ENCODE data around the gene ZC3H18.

The ZC3H18 gene

GRCh38 chr16:88576307-88576706 is 6.1 kb downstream of the ZC3H18 start:
- in situ Hi-C loops (cut with HindIII; ENCODE audit: low sequenced_read_pairs) = no loop called here

GRCh38 chr16:88577166-88577565 is 7.0 kb downstream of the ZC3H18 start:
- in situ Hi-C loops (cut with HindIII; ENCODE audit: low sequenced_read_pairs) = no loop called here

GRCh38 chr16:88578446-88579313 is 8.5 kb downstream of the ZC3H18 start:
- in situ Hi-C loops (cut with HindIII; ENCODE audit: low sequenced_read_pairs) = no loop called here

GRCh38 chr16:88580371-88580770 is 10.2 kb downstream of the ZC3H18 start:
- in situ Hi-C loops (cut with HindIII; ENCODE audit: low sequenced_read_pairs) = no loop called here

- in situ Hi-C loops (cut with HindIII; ENCODE audit: low sequenced_read_pairs) = no loop called here
Measured at GRCh38 chr16:88581033-88581432, 10.8 kb downstream of the ZC3H18 start.

GRCh38 chr16:88582912-88583575 is 12.8 kb downstream of the ZC3H18 start:
- in situ Hi-C loops (cut with HindIII; ENCODE audit: low sequenced_read_pairs) = no loop called here

DNA sequence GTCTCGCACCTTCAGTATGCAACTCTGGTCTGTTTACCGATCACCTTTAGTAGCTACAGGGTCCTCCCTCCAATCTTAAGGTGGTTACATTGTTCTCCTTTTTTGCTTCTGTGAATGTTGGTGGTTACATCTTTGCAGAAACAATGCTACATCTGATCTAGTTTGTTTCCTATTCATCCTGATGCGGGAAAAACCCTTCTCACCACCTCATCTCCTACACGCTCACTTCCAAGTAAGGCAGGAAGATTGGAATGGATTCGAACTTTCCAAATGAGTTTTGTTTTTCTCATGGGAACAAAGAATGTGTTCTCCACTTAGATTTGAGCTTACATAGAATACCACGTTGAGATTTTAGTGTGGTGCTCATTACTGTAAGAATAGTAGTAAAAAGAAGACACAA is 14.5 kb downstream of the ZC3H18 start:
- in situ Hi-C loops (cut with HindIII; ENCODE audit: low sequenced_read_pairs) = no loop called here

- in situ Hi-C loops (cut with HindIII; ENCODE audit: low sequenced_read_pairs) = no loop called here
Measured at GRCh38 chr16:88585269-88585668, 15.1 kb downstream of the ZC3H18 start.

DNA sequence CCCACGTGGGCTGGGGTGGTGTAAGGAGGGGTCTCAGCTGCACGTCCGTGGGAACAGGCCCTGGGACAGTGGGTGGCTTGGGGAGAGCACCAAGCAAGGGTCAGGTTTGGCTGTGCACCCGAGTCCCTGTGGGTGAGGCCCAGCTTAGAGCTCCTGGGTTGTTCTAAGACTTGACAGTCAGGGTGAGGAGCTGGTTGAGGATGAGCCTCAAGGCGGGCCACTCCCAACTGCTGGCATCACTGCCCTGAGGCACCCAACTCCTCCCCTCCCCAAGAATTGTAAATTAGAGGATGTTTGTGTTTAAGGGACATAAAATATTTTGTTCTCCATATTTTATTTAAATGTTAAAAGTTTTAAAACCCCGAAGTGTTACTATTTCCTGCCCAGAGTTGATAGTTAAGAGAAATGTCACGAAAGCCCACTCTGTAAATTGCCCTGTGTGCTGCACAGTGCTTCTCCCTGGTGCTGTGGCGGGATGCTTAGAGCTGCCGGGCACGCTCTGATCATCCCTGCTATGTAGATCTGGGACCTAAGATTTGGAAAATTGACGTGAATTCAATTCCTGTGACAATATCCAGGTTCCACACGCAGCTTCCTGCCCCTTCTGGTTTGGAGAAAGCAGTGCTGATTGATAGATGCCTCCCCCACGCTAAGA is 15.9 kb downstream of the ZC3H18 start:
- in situ Hi-C loops (cut with HindIII; ENCODE audit: low sequenced_read_pairs) = no loop called here

- in situ Hi-C loops (cut with HindIII; ENCODE audit: low sequenced_read_pairs) = no loop called here
Measured at GRCh38 chr16:88588148-88588547, 17.9 kb downstream of the ZC3H18 start.

DNA sequence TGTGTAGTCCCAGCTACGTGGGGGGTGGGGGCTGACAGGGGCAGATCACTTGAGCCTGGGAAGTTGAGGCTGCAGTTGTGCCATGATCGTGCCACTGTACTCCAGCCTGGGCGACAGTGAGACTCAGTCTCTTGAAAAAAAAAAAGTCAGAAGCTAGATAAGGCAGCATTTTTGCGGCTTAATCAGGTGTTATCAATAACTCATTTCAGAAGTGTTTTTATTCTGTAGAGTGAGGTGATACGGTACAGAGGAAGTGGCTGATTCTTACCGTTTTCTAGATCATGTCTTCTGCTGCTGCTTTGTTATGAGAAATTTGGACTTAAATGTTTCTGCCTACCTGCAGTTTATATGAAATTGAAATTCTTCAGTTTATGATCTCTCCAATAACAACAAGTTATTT is 18.6 kb downstream of the ZC3H18 start:
- in situ Hi-C loops (cut with HindIII; ENCODE audit: low sequenced_read_pairs) = no loop called here

DNA sequence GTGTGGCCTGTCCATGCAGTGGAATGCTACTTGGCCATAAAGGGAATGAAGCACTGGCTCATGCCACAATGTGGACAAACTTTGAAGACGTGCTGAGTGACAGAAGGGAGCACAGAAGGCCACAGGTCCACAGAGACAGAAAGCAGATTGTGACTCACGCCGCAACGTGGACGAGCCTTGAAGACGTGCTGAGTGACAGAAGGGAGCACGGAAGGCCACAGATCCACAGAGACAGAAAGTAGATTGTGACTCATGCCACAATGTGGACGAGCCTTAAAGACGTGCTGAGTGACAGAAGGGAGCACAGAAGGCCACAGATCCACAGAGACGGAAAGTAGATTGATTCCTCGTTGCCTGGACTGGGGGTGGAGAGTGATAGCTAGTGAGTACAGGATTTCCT is 19.2 kb downstream of the ZC3H18 start:
- in situ Hi-C loops (cut with HindIII; ENCODE audit: low sequenced_read_pairs) = no loop called here

GRCh38 chr16:88591577-88592021 is 21.4 kb downstream of the ZC3H18 start:
- in situ Hi-C loops (cut with HindIII; ENCODE audit: low sequenced_read_pairs) = no loop called here

DNA sequence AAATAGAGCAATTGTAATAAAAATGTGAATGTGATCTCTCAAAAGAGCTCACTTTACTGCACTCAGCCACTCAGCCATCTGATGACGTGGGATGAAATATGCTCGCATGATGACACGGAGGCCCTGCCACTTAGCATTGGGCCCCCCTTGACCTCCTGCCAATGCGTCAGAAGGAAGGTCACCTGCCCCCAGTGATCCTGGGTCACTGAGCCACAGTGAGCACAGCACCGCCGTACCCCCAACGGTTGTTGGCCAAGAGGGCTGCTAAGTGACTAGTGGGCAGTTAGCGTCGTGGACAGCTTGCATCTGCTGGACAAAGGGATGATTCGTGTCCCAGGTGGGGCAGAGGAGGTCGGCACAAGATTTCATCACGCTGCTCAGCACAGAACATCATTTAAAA is 22.9 kb downstream of the ZC3H18 start:
- in situ Hi-C loops (cut with HindIII; ENCODE audit: low sequenced_read_pairs) = no loop called here

GRCh38 chr16:88593489-88593888 is 23.3 kb downstream of the ZC3H18 start:
- in situ Hi-C loops (cut with HindIII; ENCODE audit: low sequenced_read_pairs) = no loop called here

GRCh38 chr16:88593910-88594309 is 23.7 kb downstream of the ZC3H18 start:
- in situ Hi-C loops (cut with HindIII; ENCODE audit: low sequenced_read_pairs) = no loop called here

GRCh38 chr16:88595101-88595500 is 24.9 kb downstream of the ZC3H18 start:
- in situ Hi-C loops (cut with HindIII; ENCODE audit: low sequenced_read_pairs) = no loop called here

GRCh38 chr16:88595921-88596320 is 25.7 kb downstream of the ZC3H18 start:
- in situ Hi-C loops (cut with HindIII; ENCODE audit: low sequenced_read_pairs) = no loop called here

GRCh38 chr16:88596483-88596882 is 26.3 kb downstream of the ZC3H18 start:
- in situ Hi-C loops (cut with HindIII; ENCODE audit: low sequenced_read_pairs) = no loop called here

DNA sequence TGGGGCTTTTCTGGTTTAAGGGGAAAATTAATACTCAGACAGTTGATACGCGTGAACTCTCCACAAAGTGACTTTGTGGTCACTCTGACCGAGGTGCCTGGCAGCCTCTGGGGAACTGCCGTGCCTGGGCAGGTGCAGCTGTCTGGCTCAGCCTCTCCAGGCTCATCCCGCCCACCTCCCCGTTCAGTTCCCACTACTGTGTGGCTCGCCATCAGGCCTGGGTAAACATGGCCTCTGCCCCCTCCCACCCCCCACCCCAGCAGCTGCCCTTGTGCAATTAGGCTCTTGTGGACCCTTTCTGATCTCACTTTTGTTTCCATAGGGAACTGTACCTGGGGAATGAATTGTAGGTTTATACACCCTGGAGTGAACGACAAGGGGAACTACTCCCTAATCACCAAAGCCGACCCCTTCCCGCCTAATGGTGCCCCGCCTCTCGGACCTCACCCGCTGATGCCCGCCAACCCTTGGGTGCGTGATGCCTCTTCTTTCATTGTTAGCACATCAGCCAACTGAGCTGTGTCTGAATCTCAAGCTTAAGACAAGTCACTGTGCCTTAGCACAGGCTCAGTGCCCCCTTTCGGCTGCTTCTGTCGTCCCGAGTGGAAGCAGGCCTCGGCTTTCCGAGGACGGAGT is 27.8 kb downstream of the ZC3H18 start:
- in situ Hi-C loops (cut with HindIII; ENCODE audit: low sequenced_read_pairs) = no loop called here

- in situ Hi-C loops (cut with HindIII; ENCODE audit: low sequenced_read_pairs) = no loop called here
Measured at GRCh38 chr16:88599092-88599733, 29.0 kb downstream of the ZC3H18 start.

Data from DLD1 (cell line).